H1 (cell line): Measurements from ENCODE around the gene CCS. TPM values are rescaled to one million over a fixed set of nuclear protein-coding genes. Genes with fewer than 3 reads are reported as not detected.

Experiments
- MAX ChIP-seq: IDR thresholded peaks from 2 replicates; pipeline ENCODE4 v1.6.1; 2012; ENCODE audit warnings: inconsistent platforms
- NRF1 ChIP-seq: IDR thresholded peaks from 2 replicates; pipeline ENCODE4 v1.6.1; 2011; ENCODE audit warnings: mild to moderate bottlenecking, low read depth, low read length, improper control_type of control experiment
- SRF ChIP-seq: IDR thresholded peaks from 2 replicates; pipeline ENCODE4 v1.6.1; 2011; ENCODE audit warnings: mild to moderate bottlenecking, low read depth, low read length, moderate library complexity
- polyA plus RNA-seq, 7 experiments: library from polyadenylated mRNA; depleted of rRNA in 3 of 7; stranded (reverse) in 5 of 7; unstranded in 2 of 7; fragments of >200 nt in 5 of 7; fragments of 200-250 nt in 2 of 7; gene quantifications; 1 replicate in 5 of 7; 2 replicates in 1 of 7; 4 replicates in 1 of 7; pipeline versions ENCODE4 v1.2.1 to v1.2.3, GENCODE V29; 2011 to 2013; ENCODE audit warnings: missing spikeins in 2 of 7, mixed read lengths in 2 of 7
- total RNA-seq: library from RNA; stranded (reverse); fragmentation: NEBNext Ultra II Directional; extraction: Animal tissue kit (Norgen Biotek cat#: 25700); gene quantifications from 2 replicates; pipeline ENCODE4 v1.2.1, GENCODE V29; 2021

The CCS gene
- total and polyA plus RNA-seq, 2 of the 8 experiments (the other 6 are each of a cell fraction or from before 2014, with no cell fraction given), result 37.1 to 37.7 TPM

GRCh38 chr11:66569076-66569475 lies 23.9 kb upstream of the CCS start (continued):
- TF ChIP-seq SRF (no peak), MAX (no peak), NRF1 (no peak)
